Measurements from ENCODE around the gene B4GALNT1. TPM values are rescaled to one million over a fixed set of nuclear protein-coding genes. Genes with fewer than 3 reads are reported as not detected.
A peak's percentile ranks its signal among the peaks of the same experiment; 100 is the strongest.
"Not testable (repeated sequence)": the region's sequence is repeated elsewhere in the genome, so short reads cannot be mapped to it uniquely, and the experiment has no call there.

Gene B4GALNT1
- total RNA-seq (2014; rRNA removed; shearing (Covaris generic)) = 0.59 and 0.70 TPM in 2 replicates

GRCh38 chr12:57632958-57633840 is at the start of gene B4GALNT1:
B4GALNT1 (minus strand) TSS chr12:57633201; CDS start chr12:57632132, 1,069 bp downstream.
- Histone ChIP-seq H3K4me3 (ENCODE audit: insufficient read depth, low read depth, low read length) (peak within 1 kb of the TSS; percentile 49), H3K36me3 (replicated peaks; ENCODE audit: control insufficient read depth, insufficient read depth, low read length) (no peaks in the 10 kb centered on the region), H3K27me3 (ENCODE audit: control insufficient read depth, insufficient read depth, low read length) (peaks cover 64% of the 10 kb centered on the region)
- peak; percentile 92 for DNase-seq

GRCh38 chr12:57679697-57680096 is 46.7 kb upstream of the B4GALNT1 start:
- no peaks in the 10 kb centered on the region; the same call in 1 of the 2 replicates for H3K27me3 ChIP-seq (ENCODE audit: control insufficient read depth, insufficient read depth, low read length)

GRCh38 chr12:57677947-57678346 is 44.9 kb upstream of the B4GALNT1 start:
- not testable (repeated sequence) for H3K4me3 ChIP-seq (ENCODE audit: insufficient read depth, low read depth, low read length); DNase-seq; H3K36me3 ChIP-seq (replicated peaks; ENCODE audit: control insufficient read depth, insufficient read depth, low read length); H3K27me3 ChIP-seq (ENCODE audit: control insufficient read depth, insufficient read depth, low read length)

More at GRCh38 chr12:57679697-57680096, 46.7 kb upstream of the B4GALNT1 start:
- Histone ChIP-seq H3K4me3 (ENCODE audit: insufficient read depth, low read depth, low read length) (no peak overlapping the region), H3K36me3 (replicated peaks; ENCODE audit: control insufficient read depth, insufficient read depth, low read length) (no peaks in the 10 kb centered on the region)
- DNase-seq = no peak

- DNase-seq = peak; percentile 13
- H3K4me3 ChIP-seq (ENCODE audit: insufficient read depth, low read depth, low read length) = no peak overlapping the region
- H3K27me3 ChIP-seq (ENCODE audit: control insufficient read depth, insufficient read depth, low read length) = no peaks in the 10 kb centered on the region; the same call in 1 of the 2 replicates
- no peaks in the 10 kb centered on the region for H3K36me3 ChIP-seq (replicated peaks; ENCODE audit: control insufficient read depth, insufficient read depth, low read length)
These were observed 41.7 kb upstream of the B4GALNT1 start for GRCh38 chr12:57674691-57675090.

GRCh38 chr12:57672801-57673200 is 39.8 kb upstream of the B4GALNT1 start:
- Histone ChIP-seq H3K36me3 (replicated peaks; ENCODE audit: control insufficient read depth, insufficient read depth, low read length) (no peaks in the 10 kb centered on the region), H3K4me3 (ENCODE audit: insufficient read depth, low read depth, low read length) (no peak overlapping the region), H3K27me3 (ENCODE audit: control insufficient read depth, insufficient read depth, low read length) (no peaks in the 10 kb centered on the region; the same call in 1 of the 2 replicates)
- DNase-seq = no peak

GRCh38 chr12:57671811-57672210 is 38.8 kb upstream of the B4GALNT1 start:
- H3K4me3 ChIP-seq (ENCODE audit: insufficient read depth, low read depth, low read length); H3K27me3 ChIP-seq (ENCODE audit: control insufficient read depth, insufficient read depth, low read length); DNase-seq; H3K36me3 ChIP-seq (replicated peaks; ENCODE audit: control insufficient read depth, insufficient read depth, low read length): not testable (repeated sequence)

- H3K36me3 ChIP-seq (replicated peaks; ENCODE audit: control insufficient read depth, insufficient read depth, low read length); H3K4me3 ChIP-seq (ENCODE audit: insufficient read depth, low read depth, low read length); DNase-seq; H3K27me3 ChIP-seq (ENCODE audit: control insufficient read depth, insufficient read depth, low read length): not testable (repeated sequence)
These were observed 36.7 kb upstream of the B4GALNT1 start for GRCh38 chr12:57669691-57670090.

- Histone ChIP-seq H3K36me3 (replicated peaks; ENCODE audit: control insufficient read depth, insufficient read depth, low read length) (no peaks in the 10 kb centered on the region), H3K4me3 (ENCODE audit: insufficient read depth, low read depth, low read length) (no peak overlapping the region), H3K27me3 (ENCODE audit: control insufficient read depth, insufficient read depth, low read length) (no peaks in the 10 kb centered on the region)
- DNase-seq = no peak
These were observed 33.9 kb upstream of the B4GALNT1 start for GRCh38 chr12:57666897-57667296.

GRCh38 chr12:57665066-57665820 is 32.2 kb upstream of the B4GALNT1 start:
- not testable (repeated sequence) for DNase-seq; H3K27me3 ChIP-seq (ENCODE audit: control insufficient read depth, insufficient read depth, low read length); H3K4me3 ChIP-seq (ENCODE audit: insufficient read depth, low read depth, low read length); H3K36me3 ChIP-seq (replicated peaks; ENCODE audit: control insufficient read depth, insufficient read depth, low read length)

- no peak for DNase-seq
- H3K4me3 ChIP-seq (ENCODE audit: insufficient read depth, low read depth, low read length) = no peak overlapping the region
- no peaks in the 10 kb centered on the region for H3K27me3 ChIP-seq (ENCODE audit: control insufficient read depth, insufficient read depth, low read length)
- no peaks in the 10 kb centered on the region for H3K36me3 ChIP-seq (replicated peaks; ENCODE audit: control insufficient read depth, insufficient read depth, low read length)
These were observed 28.4 kb upstream of the B4GALNT1 start for GRCh38 chr12:57661376-57661775.

- H3K4me3 ChIP-seq (ENCODE audit: insufficient read depth, low read depth, low read length) = no peak overlapping the region
- no peaks in the 10 kb centered on the region for H3K36me3 ChIP-seq (replicated peaks; ENCODE audit: control insufficient read depth, insufficient read depth, low read length)
- H3K27me3 ChIP-seq (ENCODE audit: control insufficient read depth, insufficient read depth, low read length) = no peaks in the 10 kb centered on the region
- DNase-seq = no peak
These were observed 25.9 kb upstream of the B4GALNT1 start for GRCh38 chr12:57658890-57659289.

GRCh38 chr12:57657744-57658143 is 24.7 kb upstream of the B4GALNT1 start:
- Histone ChIP-seq H3K27me3 (ENCODE audit: control insufficient read depth, insufficient read depth, low read length) (no peaks in the 10 kb centered on the region), H3K36me3 (replicated peaks; ENCODE audit: control insufficient read depth, insufficient read depth, low read length) (no peaks in the 10 kb centered on the region), H3K4me3 (ENCODE audit: insufficient read depth, low read depth, low read length) (no peak overlapping the region)
- no peak for DNase-seq

- H3K36me3 ChIP-seq (replicated peaks; ENCODE audit: control insufficient read depth, insufficient read depth, low read length); H3K4me3 ChIP-seq (ENCODE audit: insufficient read depth, low read depth, low read length); H3K27me3 ChIP-seq (ENCODE audit: control insufficient read depth, insufficient read depth, low read length); DNase-seq: not testable (repeated sequence)
These were observed 23.4 kb upstream of the B4GALNT1 start for GRCh38 chr12:57656408-57656807.

- no peaks in the 10 kb centered on the region for H3K36me3 ChIP-seq (replicated peaks; ENCODE audit: control insufficient read depth, insufficient read depth, low read length)
- H3K27me3 ChIP-seq (ENCODE audit: control insufficient read depth, insufficient read depth, low read length) = no peaks in the 10 kb centered on the region
- DNase-seq = no peak
- no peak overlapping the region for H3K4me3 ChIP-seq (ENCODE audit: insufficient read depth, low read depth, low read length)
These were observed 22.7 kb upstream of the B4GALNT1 start for GRCh38 chr12:57655541-57656240.
